ENCODE data around the gene SLC6A11.

SLC6A11 gene

GRCh38 chr3:10930666-10931040 lies 114.6 kb downstream of the SLC6A11 start:
- no peak for DNase-seq (ENCODE audit: low read depth)

- no peak for DNase-seq (ENCODE audit: low read depth)
Observed at GRCh38 chr3:10932596-10932995, 116.6 kb downstream of the SLC6A11 start.

GRCh38 chr3:10933021-10933420 lies 117.0 kb downstream of the SLC6A11 start:
- DNase-seq (ENCODE audit: low read depth) = no peak

GRCh38 chr3:10933470-10933804 lies 117.4 kb downstream of the SLC6A11 start:
- DNase-seq (ENCODE audit: low read depth) = no peak

GRCh38 chr3:10933805-10934481 lies 117.9 kb downstream of the SLC6A11 start:
- DNase-seq (ENCODE audit: low read depth) = no peak

GRCh38 chr3:10935028-10935427 lies 119.0 kb downstream of the SLC6A11 start:
- DNase-seq (ENCODE audit: low read depth) = no peak

- no peak for DNase-seq (ENCODE audit: low read depth)
Observed at GRCh38 chr3:10935846-10936631, 120.0 kb downstream of the SLC6A11 start.

- no peak for DNase-seq (ENCODE audit: low read depth)
Observed at GRCh38 chr3:10936686-10937085, 120.7 kb downstream of the SLC6A11 start.

GRCh38 chr3:10937141-10937825 lies 121.3 kb downstream of the SLC6A11 start:
- no peak for DNase-seq (ENCODE audit: low read depth)

- DNase-seq (ENCODE audit: low read depth) = no peak
Observed at GRCh38 chr3:10939556-10939955, 123.5 kb downstream of the SLC6A11 start.

GRCh38 chr3:10940106-10940505 lies 124.1 kb downstream of the SLC6A11 start:
- DNase-seq (ENCODE audit: low read depth) = no peak

- no peak for DNase-seq (ENCODE audit: low read depth)
Observed at GRCh38 chr3:10941972-10942371, 125.9 kb downstream of the SLC6A11 start.

- no peak for DNase-seq (ENCODE audit: low read depth)
Observed at GRCh38 chr3:10942690-10943205, 126.7 kb downstream of the SLC6A11 start.

- DNase-seq (ENCODE audit: low read depth) = no peak
Observed at GRCh38 chr3:10944866-10945265, 128.8 kb downstream of the SLC6A11 start.

GRCh38 chr3:10945683-10946287 lies 129.8 kb downstream of the SLC6A11 start:
- peak; percentile 4 for DNase-seq (ENCODE audit: low read depth)

- DNase-seq (ENCODE audit: low read depth) = no peak
Observed at GRCh38 chr3:10946526-10946925, 130.5 kb downstream of the SLC6A11 start.

- DNase-seq (ENCODE audit: low read depth) = no peak
Observed at GRCh38 chr3:10948326-10948725, 132.3 kb downstream of the SLC6A11 start.

- no peak for DNase-seq (ENCODE audit: low read depth)
Observed at GRCh38 chr3:10949197-10949596, 133.2 kb downstream of the SLC6A11 start.

- DNase-seq (ENCODE audit: low read depth) = peak; percentile 10
Observed at GRCh38 chr3:10950476-10951294, 134.7 kb downstream of the SLC6A11 start.

GRCh38 chr3:10951295-10951926 lies 135.4 kb downstream of the SLC6A11 start:
- no peak for DNase-seq (ENCODE audit: low read depth)

GRCh38 chr3:10952525-10952924 lies 136.5 kb downstream of the SLC6A11 start:
- DNase-seq (ENCODE audit: low read depth) = no peak
